Measurements from ENCODE around the gene KCNB1.

DNA sequence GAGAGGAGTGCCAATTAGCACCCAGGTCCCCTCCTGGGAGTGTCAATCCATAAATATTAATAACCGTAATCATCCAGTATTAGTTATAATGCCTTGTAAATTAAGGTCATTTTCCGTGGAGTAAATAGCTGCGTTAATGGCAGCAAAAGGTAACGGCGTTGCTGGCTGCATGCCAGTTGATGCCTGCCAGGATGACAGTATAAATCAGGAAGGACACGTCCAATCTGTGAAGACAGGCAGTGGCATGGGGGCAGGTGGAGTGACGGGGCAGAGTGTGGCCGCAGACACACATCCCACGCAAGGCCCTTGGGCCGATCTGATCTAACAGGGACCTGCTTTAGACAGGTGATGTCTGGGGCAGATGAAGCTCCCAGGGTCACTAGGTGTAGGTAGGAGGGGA is 49.1 kb downstream of the KCNB1 start:
- TF ChIP-seq, protein P1, sequence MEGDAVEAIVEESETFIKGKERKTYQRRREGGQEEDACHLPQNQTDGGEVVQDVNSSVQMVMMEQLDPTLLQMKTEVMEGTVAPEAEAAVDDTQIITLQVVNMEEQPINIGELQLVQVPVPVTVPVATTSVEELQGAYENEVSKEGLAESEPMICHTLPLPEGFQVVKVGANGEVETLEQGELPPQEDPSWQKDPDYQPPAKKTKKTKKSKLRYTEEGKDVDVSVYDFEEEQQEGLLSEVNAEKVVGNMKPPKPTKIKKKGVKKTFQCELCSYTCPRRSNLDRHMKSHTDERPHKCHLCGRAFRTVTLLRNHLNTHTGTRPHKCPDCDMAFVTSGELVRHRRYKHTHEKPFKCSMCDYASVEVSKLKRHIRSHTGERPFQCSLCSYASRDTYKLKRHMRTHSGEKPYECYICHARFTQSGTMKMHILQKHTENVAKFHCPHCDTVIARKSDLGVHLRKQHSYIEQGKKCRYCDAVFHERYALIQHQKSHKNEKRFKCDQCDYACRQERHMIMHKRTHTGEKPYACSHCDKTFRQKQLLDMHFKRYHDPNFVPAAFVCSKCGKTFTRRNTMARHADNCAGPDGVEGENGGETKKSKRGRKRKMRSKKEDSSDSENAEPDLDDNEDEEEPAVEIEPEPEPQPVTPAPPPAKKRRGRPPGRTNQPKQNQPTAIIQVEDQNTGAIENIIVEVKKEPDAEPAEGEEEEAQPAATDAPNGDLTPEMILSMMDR (IDR thresholded peaks at IDR 0.05) = no peak
- TF ChIP-seq POLR2A (IDR thresholded peaks at IDR 0.05) = no peak
